ENCODE data around the gene DCC.

- TF ChIP-seq NRF1 (IDR thresholded peaks at IDR 0.05; ENCODE audit: low read depth, low read length): no peak
- no peak for TF ChIP-seq NFIC (IDR thresholded peaks at IDR 0.05; ENCODE audit: borderline replicate concordance)
- no peak for TF ChIP-seq CTCF (IDR thresholded peaks at IDR 0.05)
- no peak for TF ChIP-seq REST (IDR thresholded peaks at IDR 0.05; ENCODE audit: low read depth, low read length)
- no peak for TF ChIP-seq GATA2 (CRISPR knock-in tag; IDR thresholded peaks at IDR 0.05)
- TF ChIP-seq EP300 (IDR thresholded peaks at IDR 0.05; ENCODE audit: borderline replicate concordance in 1 of 2, low read depth in 1 of 2, low read length in 1 of 2): no peak
- TF ChIP-seq JUND (IDR thresholded peaks at IDR 0.05): no peak
- TF ChIP-seq GABPA (IDR thresholded peaks at IDR 0.05; ENCODE audit: low read depth): no peak
Observed at GRCh38 chr18:53411511-53411910, 1071.5 kb downstream of the DCC start.
